ENCODE data around the gene MTA1.

GRCh38 chr14:105519946-105520698 lies 100.5 kb downstream of the MTA1 start:
- TF ChIP-seq, protein P1, sequence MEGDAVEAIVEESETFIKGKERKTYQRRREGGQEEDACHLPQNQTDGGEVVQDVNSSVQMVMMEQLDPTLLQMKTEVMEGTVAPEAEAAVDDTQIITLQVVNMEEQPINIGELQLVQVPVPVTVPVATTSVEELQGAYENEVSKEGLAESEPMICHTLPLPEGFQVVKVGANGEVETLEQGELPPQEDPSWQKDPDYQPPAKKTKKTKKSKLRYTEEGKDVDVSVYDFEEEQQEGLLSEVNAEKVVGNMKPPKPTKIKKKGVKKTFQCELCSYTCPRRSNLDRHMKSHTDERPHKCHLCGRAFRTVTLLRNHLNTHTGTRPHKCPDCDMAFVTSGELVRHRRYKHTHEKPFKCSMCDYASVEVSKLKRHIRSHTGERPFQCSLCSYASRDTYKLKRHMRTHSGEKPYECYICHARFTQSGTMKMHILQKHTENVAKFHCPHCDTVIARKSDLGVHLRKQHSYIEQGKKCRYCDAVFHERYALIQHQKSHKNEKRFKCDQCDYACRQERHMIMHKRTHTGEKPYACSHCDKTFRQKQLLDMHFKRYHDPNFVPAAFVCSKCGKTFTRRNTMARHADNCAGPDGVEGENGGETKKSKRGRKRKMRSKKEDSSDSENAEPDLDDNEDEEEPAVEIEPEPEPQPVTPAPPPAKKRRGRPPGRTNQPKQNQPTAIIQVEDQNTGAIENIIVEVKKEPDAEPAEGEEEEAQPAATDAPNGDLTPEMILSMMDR (IDR thresholded peaks at IDR 0.05) = no peak
- TF ChIP-seq EZH2 (IDR thresholded peaks at IDR 0.05) (no peak), EZH2phosphoT487 (IDR thresholded peaks at IDR 0.05) (no peak)

Measured in neural progenitor cell (in vitro differentiated cells).